T-cell (primary cell): ENCODE measurements around the gene B3GALNT2. TPM values are rescaled to one million over a fixed set of nuclear protein-coding genes. Genes with fewer than 3 reads are reported as not detected.
"Not testable (repeated sequence)": the region's sequence is repeated elsewhere in the genome, so short reads cannot be mapped to it uniquely, and the experiment has no call there.

ENCODE experiments used
- ATAC-seq, 4 experiments: fragments of 200-7000 bp in 3 of 4; fragments of 150-1000 bp in 1 of 4; cut with Tn5 transposase; replicated peaks in 1 of 4; 1 replicate in 3 of 4; 2 replicates in 1 of 4; pipeline ENCODE4 v1.10.0; 2021; ENCODE audit warnings: moderate library complexity in 3 of 4, mild to moderate bottlenecking in 2 of 4, moderate number of reproducible peaks in 1 of 4
- CTCF ChIA-PET, 2 donors: fragments of 300-600 bp; sonication (Branson Sonifier 250); formaldehyde crosslinking; loops; one replicate each; lab custom pipeline; 2022; ENCODE audit warnings: antibody characterized with exemption in 2 of 2; lab: Charles Lee
- POLR2A ChIA-PET, 2 donors: fragments of 300-600 bp; sonication (Branson Sonifier 250); formaldehyde crosslinking; loops; one replicate each; lab custom pipeline; 2022; ENCODE audit warnings: antibody characterized with exemption in 2 of 2; lab: Charles Lee
- DNase-seq, 35 experiments: peaks; one replicate each; pipeline versions ENCODE4 v3.0.0 to v3.0.0-alpha.2; 2013 to 2023
- H3K27ac ChIP-seq: one replicate; pipeline ENCODE4 v1.5.1; 2013; ENCODE audit warnings: low read length
- H3K27me3 ChIP-seq, 2 experiments: replicated peaks in 1 of 2; 1 replicate in 1 of 2; 2 replicates in 1 of 2; pipeline versions ENCODE4 v1.6.1 to v1.7.0; 2013; ENCODE audit warnings: low read length in 1 of 2, mixed read lengths in 1 of 2; ENCODE audit not compliant: control insufficient read depth in 2 of 2, insufficient read depth in 2 of 2; ENCODE audit errors: extremely low read depth in 1 of 2
- H3K36me3 ChIP-seq, 2 donors: 1 replicate in 1 of 2; 2 replicates in 1 of 2; pipeline versions ENCODE4 v1.6.1 to v1.7.0; 2013; ENCODE audit warnings: low read length in 1 of 2; ENCODE audit not compliant: control insufficient read depth in 2 of 2, insufficient read depth in 1 of 2; ENCODE audit errors: extremely low read depth in 1 of 2
- H3K4me1 ChIP-seq, 2 experiments: 1 replicate in 1 of 2; 2 replicates in 1 of 2; pipeline versions ENCODE4 v1.6.1 to v1.7.0; 2013; ENCODE audit warnings: low read length in 2 of 2, mixed read lengths in 1 of 2; ENCODE audit not compliant: insufficient read depth in 2 of 2, control insufficient read depth in 1 of 2; ENCODE audit errors: extremely low read depth in 1 of 2
- H3K4me3 ChIP-seq, 2 donors: 1 replicate in 1 of 2; 2 replicates in 1 of 2; pipeline versions ENCODE4 v1.5.1 to v1.7.0; 2013; ENCODE audit warnings: mild to moderate bottlenecking in 2 of 2, low read length in 1 of 2, moderate library complexity in 1 of 2; ENCODE audit not compliant: control insufficient read depth in 1 of 2; ENCODE audit errors: extremely low read depth in 1 of 2
- H3K9me3 ChIP-seq: 2 replicates; pipeline ENCODE4 v1.7.0; 2013
- H3K27ac Mint-ChIP-seq, 2 donors: one replicate each; pipeline ENCODE4 v1.8.0; 2020 to 2021; ENCODE audit warnings: mild to moderate bottlenecking in 2 of 2, mixed read lengths in 2 of 2
- H3K27me3 Mint-ChIP-seq, 2 donors: one replicate each; pipeline ENCODE4 v1.8.0; 2021 to 2022; ENCODE audit warnings: mixed read lengths in 2 of 2
- H3K36me3 Mint-ChIP-seq: one replicate; pipeline ENCODE4 v1.8.0; 2021; ENCODE audit warnings: mixed read lengths
- H3K4me1 Mint-ChIP-seq, 3 donors: one replicate each; pipeline ENCODE4 v1.8.0; 2020 to 2022; ENCODE audit warnings: mixed read lengths in 3 of 3, mild to moderate bottlenecking in 1 of 3
- H3K4me3 Mint-ChIP-seq, 3 donors: one replicate each; pipeline ENCODE4 v1.8.0; 2020 to 2022; ENCODE audit warnings: mild to moderate bottlenecking in 3 of 3, mixed read lengths in 3 of 3, moderate library complexity in 3 of 3
- H3K9me3 Mint-ChIP-seq, 3 donors: one replicate each; pipeline ENCODE4 v1.8.0; 2020 to 2022; ENCODE audit warnings: mixed read lengths in 3 of 3
- WGBS: methylation state at CpG from one replicate; pipeline ENCODE4 v1.1.5; 2013; ENCODE audit warnings: missing lambda C conversion rate; ENCODE audit not compliant: insufficient coverage; 5-methylcytosine and 5-hydroxymethylcytosine counted together
- total RNA-seq, 35 experiments: library from RNA in 6 of 35; stranded (reverse) in 6 of 35; fragments of 120-200 nt in 1 of 35; gene quantifications; one replicate each; pipeline versions ENCODE4 v1.2.1 to v1.2.4 and lab custom pipeline; 2013 to 2026

The B3GALNT2 gene
- 10 to 100 TPM in 2 of 5 donors, 1 to 10 TPM in 3; 6.2 to 10.9 (median 9.5) TPM for total RNA-seq
- 10.6 TPM for total RNA-seq (2013)
- 8.1 to 34.1 (median 18.8) reads per million in 29 experiments for total RNA-seq (lab: John Stamatoyannopoulos, UW)

DNA sequence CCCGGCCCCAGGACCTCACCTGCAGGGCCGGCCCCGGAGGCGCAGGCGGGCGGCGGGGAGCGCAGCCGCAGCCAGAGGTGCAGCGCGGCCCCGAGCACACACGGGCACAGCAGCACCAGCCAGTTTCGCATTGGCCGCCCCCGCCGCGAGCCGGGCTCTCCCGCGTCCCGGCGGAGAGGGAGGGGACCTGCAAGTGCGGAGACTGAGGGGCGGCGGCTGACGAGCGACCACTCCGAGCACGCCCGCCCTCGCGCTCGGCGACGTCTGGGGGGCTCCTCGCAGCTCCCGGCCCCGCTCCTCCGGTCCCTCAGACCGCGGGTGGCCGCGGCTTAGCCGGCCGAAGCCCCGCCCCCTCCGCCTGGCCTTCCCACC, at the start of gene B3GALNT2:
TSS of gene B3GALNT2 (minus strand) at position 331 of the 372 bp plus-strand sequence. CDS start at position 131, 200 bp downstream.
- Mint-ChIP-seq H3K4me1 (peaks cover 15 to 21% (median 16%) of the 10 kb centered on the region in 3 donors), H3K9me3 (no peaks in the 10 kb centered on the region)

DNA sequence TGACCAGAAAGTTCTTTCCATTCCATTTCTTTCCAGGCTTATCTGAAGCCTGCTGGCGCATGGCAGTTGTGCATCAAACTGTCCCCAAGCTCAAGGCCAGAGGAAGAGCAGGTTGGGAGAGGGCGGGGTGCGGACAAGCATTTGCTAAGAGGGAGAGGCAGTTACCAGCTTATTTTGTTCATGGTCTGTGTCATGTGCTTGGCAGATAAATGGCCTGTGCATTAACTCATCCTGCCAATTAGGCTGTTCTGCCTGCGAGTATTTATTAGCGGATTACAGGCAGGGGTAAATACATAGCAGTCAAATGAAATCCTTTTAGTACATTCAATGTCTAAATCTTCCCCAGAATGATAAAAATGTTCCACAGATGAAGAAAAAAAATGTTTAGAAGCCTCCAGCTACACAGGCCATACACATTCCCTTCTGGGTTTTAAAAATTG, 48.9 kb upstream of the B3GALNT2 start:
- Mint-ChIP-seq H3K4me1 (no peaks in the 10 kb centered on the region), H3K27me3 (peaks cover 0 to 7% of the 10 kb centered on the region in 2 donors), H3K4me3 (no peak overlapping the region), H3K9me3 (no peaks in the 10 kb centered on the region), H3K36me3 (no peaks in the 10 kb centered on the region), H3K27ac (no peak overlapping the region)
- CTCF ChIA-PET = no interaction called here
- H3K27ac ChIP-seq = no peak overlapping the region
- 100% methylated on average over 4 of the region's 5 CpGs for WGBS
- no peaks in the 10 kb centered on the region for H3K36me3 ChIP-seq
- no peaks in the 10 kb centered on the region for H3K4me1 ChIP-seq
- H3K27me3 ChIP-seq = peaks cover 0 to 2% of the 10 kb centered on the region in 2 experiments
- H3K9me3 ChIP-seq = no peaks in the 10 kb centered on the region
- no peak for ATAC-seq
- H3K4me3 ChIP-seq = no peak overlapping the region
- DNase-seq = no peak
- POLR2A ChIA-PET = no interaction called here

More for the DNA sequence above, at the start of gene B3GALNT2:
- Histone ChIP-seq H3K27ac (peak within 1 kb of the TSS; percentile 84), H3K4me3 (peak within 1 kb of the TSS; percentile 70 to 89), H3K27me3 (no peaks in the 10 kb centered on the region), H3K36me3 (no peaks in the 10 kb centered on the region), H3K9me3 (no peaks in the 10 kb centered on the region), H3K4me1 (peaks cover 2 to 16% of the 10 kb centered on the region in 2 experiments)
- POLR2A ChIA-PET = interaction anchor here in 1 of 2 donors (0.6 to 1.0 kb wide), 2 partner anchors 173 to 771 kb away, joined by 4 to 7 read pairs; no protein-coding TSS in a partner anchor
- peak; percentile 49 to 68 (median 58) for ATAC-seq
- peak within 1 kb of the TSS; percentile 94 to 97 (median 96) for H3K4me3 Mint-ChIP-seq
- no peaks in the 10 kb centered on the region for H3K27me3 Mint-ChIP-seq
- under 1% methylated on average over 48 of the region's 48 CpGs for WGBS
- DNase-seq = no peak
- CTCF ChIA-PET = interaction anchor here in 1 of 2 donors (0.7 to 1.6 kb wide), 5 partner anchors 10 to 1131 kb away, joined by 3 to 11 read pairs (median 4); partner anchors contain the start of gene COA6
- no peaks in the 10 kb centered on the region for H3K36me3 Mint-ChIP-seq
- H3K27ac Mint-ChIP-seq = peak within 1 kb of the TSS; percentile 96 to 97

DNA sequence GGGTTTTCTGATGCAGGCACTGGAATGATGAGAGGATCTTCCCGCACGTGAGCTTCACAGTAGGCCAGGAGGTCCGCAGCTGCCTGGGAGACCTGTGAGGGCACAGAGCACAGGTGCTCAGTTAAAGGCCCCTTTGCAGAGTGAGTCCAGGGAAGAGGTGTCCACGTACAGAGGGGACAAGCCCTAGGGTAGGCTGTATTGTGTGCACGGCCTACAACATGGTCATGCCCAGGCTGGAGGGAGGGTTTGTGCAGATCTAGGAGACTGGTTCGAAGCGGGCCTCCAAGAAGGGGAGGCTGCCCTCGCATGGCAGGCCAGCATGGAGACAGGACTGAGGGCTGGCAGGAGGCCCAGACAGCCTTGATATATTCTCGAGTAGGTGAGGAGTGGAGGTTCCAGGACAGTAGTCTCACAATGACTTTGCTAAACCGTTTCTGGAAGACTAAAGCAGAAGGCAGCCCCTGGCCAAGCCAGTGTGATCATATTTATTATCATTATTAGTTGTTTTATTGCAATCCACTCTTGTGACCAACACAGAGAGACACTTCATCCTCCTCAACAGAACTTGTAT, 48.0 kb upstream of the B3GALNT2 start:
- no peaks in the 10 kb centered on the region for H3K9me3 ChIP-seq
- H3K4me1 ChIP-seq = no peaks in the 10 kb centered on the region
- DNase-seq = no peak
- Mint-ChIP-seq H3K9me3 (no peaks in the 10 kb centered on the region), H3K27ac (no peak overlapping the region), H3K4me3 (no peak overlapping the region), H3K36me3 (no peaks in the 10 kb centered on the region), H3K27me3 (peaks cover 0 to 7% of the 10 kb centered on the region in 2 donors), H3K4me1 (no peaks in the 10 kb centered on the region)
- no peak overlapping the region for H3K27ac ChIP-seq
- ATAC-seq = no peak
- POLR2A ChIA-PET = no interaction called here
- 94% methylated on average over 8 of the region's 10 CpGs for WGBS
- no peaks in the 10 kb centered on the region for H3K36me3 ChIP-seq
- peaks cover 0 to 2% of the 10 kb centered on the region in 2 experiments for H3K27me3 ChIP-seq
- no peak overlapping the region for H3K4me3 ChIP-seq
- CTCF ChIA-PET = no interaction called here

DNA sequence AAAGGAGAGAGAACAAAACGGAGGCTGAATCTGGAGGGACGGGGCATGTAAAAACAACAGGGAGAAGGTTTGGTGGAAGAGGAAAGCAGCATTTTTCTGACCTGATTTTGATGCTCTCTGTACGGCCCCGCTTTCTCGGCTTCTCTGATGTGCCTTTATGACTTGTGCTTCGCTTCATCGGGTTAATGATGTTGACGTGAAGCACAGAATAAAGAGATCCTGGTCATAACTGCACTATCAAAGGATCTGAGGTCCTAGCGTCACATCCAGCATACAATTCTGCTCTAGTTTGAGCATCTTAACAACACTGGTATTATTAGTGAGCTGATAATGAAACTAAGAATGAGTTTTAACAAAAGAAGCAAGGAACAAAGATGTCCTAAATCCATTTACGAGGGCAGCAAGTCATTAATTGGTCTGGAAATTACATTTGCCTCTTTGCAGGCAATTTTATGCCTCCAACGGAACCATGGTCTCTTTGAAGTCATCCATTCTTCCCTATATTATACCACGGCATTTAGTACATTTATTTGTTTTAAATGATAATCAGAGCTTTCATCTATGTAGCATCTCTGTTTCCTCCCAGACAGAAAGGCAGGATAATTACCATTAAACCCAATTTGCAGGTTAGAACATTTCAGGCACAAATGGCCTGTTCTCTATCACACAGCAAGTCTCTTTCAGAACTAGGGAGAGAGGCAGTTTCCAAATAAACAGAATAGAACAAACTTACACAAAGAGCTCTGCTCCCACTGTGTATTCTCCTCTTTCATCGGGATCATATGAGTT, 45.3 kb upstream of the B3GALNT2 start:
- H3K36me3 Mint-ChIP-seq = no peaks in the 10 kb centered on the region
- Histone ChIP-seq H3K36me3 (no peaks in the 10 kb centered on the region), H3K9me3 (no peaks in the 10 kb centered on the region), H3K4me3 (no peak overlapping the region), H3K27ac (no peak overlapping the region), H3K4me1 (no peaks in the 10 kb centered on the region), H3K27me3 (peaks cover 0 to 9% of the 10 kb centered on the region in 2 experiments)
- H3K4me3 Mint-ChIP-seq = no peak overlapping the region
- H3K4me1 Mint-ChIP-seq = no peaks in the 10 kb centered on the region
- no peak overlapping the region for H3K27ac Mint-ChIP-seq
- ChIA-PET POLR2A (no interaction called here), CTCF (no interaction called here)
- peaks cover 0 to 7% of the 10 kb centered on the region in 2 donors for H3K27me3 Mint-ChIP-seq
- DNase-seq (no peak), ATAC-seq (no peak)
- no peaks in the 10 kb centered on the region for H3K9me3 Mint-ChIP-seq
- WGBS = 78% methylated on average over 6 of the region's 13 CpGs

DNA sequence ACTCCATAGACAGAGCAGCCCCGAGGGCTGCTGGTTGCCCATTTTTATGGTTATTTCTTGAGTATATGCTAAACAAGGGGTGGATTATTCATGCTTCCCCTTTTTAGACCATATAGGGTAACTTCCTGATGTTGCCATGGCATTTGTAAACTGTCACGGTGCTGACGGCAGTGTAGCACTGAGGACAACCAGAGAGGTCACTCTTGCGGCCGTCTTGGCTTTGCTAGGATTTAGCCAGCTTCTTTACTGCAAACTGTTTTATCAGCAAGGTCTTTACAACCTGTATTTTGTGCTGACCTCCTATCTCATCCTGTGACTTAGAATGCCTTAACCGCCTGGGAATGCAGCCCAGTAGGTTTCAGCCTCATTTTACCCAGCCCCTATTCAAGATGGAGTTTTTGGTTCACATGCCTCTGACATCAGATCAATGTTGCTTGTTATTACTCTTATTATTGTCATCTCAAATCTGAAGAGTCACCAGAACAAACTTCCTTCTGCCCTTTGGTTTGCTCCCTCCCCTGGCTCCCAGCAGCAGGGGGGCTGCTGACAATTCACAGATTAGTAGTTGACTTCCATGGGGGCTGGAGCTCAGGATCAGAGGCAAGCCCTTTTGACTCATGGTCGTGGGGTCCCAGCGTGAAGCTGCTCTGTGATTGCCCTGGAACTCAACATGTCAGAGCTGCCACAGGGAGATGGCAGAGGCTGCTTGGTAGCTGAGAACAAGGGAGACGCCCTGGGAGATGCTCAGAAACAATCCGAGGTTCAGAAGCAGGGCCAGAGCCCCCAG, 42.3 kb upstream of the B3GALNT2 start:
- H3K27me3 Mint-ChIP-seq, H3K4me1 ChIP-seq, CTCF ChIA-PET, H3K27ac ChIP-seq, H3K27me3 ChIP-seq, H3K27ac Mint-ChIP-seq, H3K4me1 Mint-ChIP-seq, ATAC-seq, H3K9me3 Mint-ChIP-seq, H3K4me3 Mint-ChIP-seq, H3K36me3 ChIP-seq, POLR2A ChIA-PET, H3K9me3 ChIP-seq, DNase-seq, H3K4me3 ChIP-seq, H3K36me3 Mint-ChIP-seq: not testable (repeated sequence)
- 64% methylated on average over 8 of the region's 10 CpGs for WGBS
